K562 (cell line): ENCODE results near the gene MRPL2. TPM values are rescaled to one million over a fixed set of nuclear protein-coding genes. Genes with fewer than 3 reads are reported as not detected.

Experiments
- ARID2 ChIP-seq: fragments of 450-650 bp; IDR thresholded peaks from 2 replicates; pipeline ENCODE4 v1.6.1; 2017; ENCODE audit warnings: antibody characterized with exemption, mild to moderate bottlenecking
- ATF1 ChIP-seq, 2 experiments: fragments of 450-650 bp in 1 of 2; IDR thresholded peaks; 2 replicates each; pipeline ENCODE4 v1.6.1; 2016; ENCODE audit warnings: missing compliant biosample characterization in 1 of 2, missing genetic modification characterization in 1 of 2
- BHLHE40 ChIP-seq: IDR thresholded peaks from 2 replicates; pipeline ENCODE4 v1.6.1; 2011; ENCODE audit warnings: low read length, improper control_type of control experiment
- ELF1 ChIP-seq: fragments of 200-800 bp; sonication (Bioruptor generic); IDR thresholded peaks from 2 replicates; pipeline ENCODE4 v1.6.1; 2016; ENCODE audit warnings: missing genetic modification characterization, missing compliant biosample characterization
- EP300 ChIP-seq: IDR thresholded peaks from 2 replicates; pipeline ENCODE4 v1.6.1; 2012; ENCODE audit warnings: low read length, improper control_type of control experiment
- HMG20B ChIP-seq: fragments of 250-450 bp; sonication (Bioruptor Pico); IDR thresholded peaks from 2 replicates; pipeline ENCODE4 v1.5.0; 2021; ENCODE audit warnings: mild to moderate bottlenecking
- HNRNPUL1 ChIP-seq: fragments of 200-400 bp; formaldehyde crosslinking; IDR thresholded peaks from 2 replicates; pipeline ENCODE4 v1.6.1; 2017; ENCODE audit warnings: low read length
- MCM2 ChIP-seq: fragments of 450-650 bp; IDR thresholded peaks from 2 replicates; pipeline ENCODE4 v1.6.1; 2017; ENCODE audit warnings: low read depth, mild to moderate bottlenecking
- MYC ChIP-seq, 2 experiments: fragments of 250-450 bp in 1 of 2; sonication (Bioruptor Pico) in 1 of 2; IDR thresholded peaks; 2 replicates each; pipeline versions ENCODE4 v1.5.1 to v1.6.1; 2012 to 2021; ENCODE audit warnings: low read depth in 2 of 2, borderline replicate concordance in 1 of 2, improper control_type of control experiment in 1 of 2, low read length in 1 of 2, mild to moderate bottlenecking in 1 of 2, moderate library complexity in 1 of 2
- NKRF ChIP-seq: fragments of 450-650 bp; IDR thresholded peaks from 2 replicates; pipeline ENCODE4 v1.6.1; 2016; ENCODE audit warnings: borderline replicate concordance
- PHF8 ChIP-seq: fragments of 200-600 bp; sonication (generic); IDR thresholded peaks from 2 replicates; pipeline ENCODE4 v1.6.1; 2012; ENCODE audit warnings: mixed run types, mild to moderate bottlenecking, inconsistent platforms, low read length, moderate library complexity, borderline replicate concordance
- SMAD3 ChIP-seq: fragments of 450-650 bp; formaldehyde crosslinking; conservative IDR thresholded peaks from 2 replicates; pipeline ENCODE4 v1.4.0; 2020; ENCODE audit warnings: mild to moderate bottlenecking
- U2AF1 ChIP-seq: fragments of 200-400 bp; formaldehyde crosslinking; optimal IDR thresholded peaks from 2 replicates; pipeline ENCODE3; 2017; ENCODE audit warnings: mild to moderate bottlenecking, low read depth, low read length, moderate library complexity
- USF1 ChIP-seq: sonication (generic); formaldehyde crosslinking; IDR thresholded peaks from 2 replicates; pipeline ENCODE4 v1.9.0; 2022; ENCODE audit warnings: mild to moderate bottlenecking, missing genetic modification reagents
- ZNF253 ChIP-seq: fragments of 250-450 bp; sonication (Bioruptor Pico); conservative IDR thresholded peaks from 2 replicates; pipeline ENCODE4 v1.6.1; 2021; ENCODE audit warnings: mild to moderate bottlenecking
- ZNF324 ChIP-seq: fragments of 250-450 bp; sonication (Bioruptor Pico); IDR thresholded peaks from 2 replicates; pipeline ENCODE4 v1.4.0; 2020; ENCODE audit warnings: mild to moderate bottlenecking
- ZNF561 ChIP-seq: fragments of 450-650 bp; formaldehyde crosslinking; conservative IDR thresholded peaks from 2 replicates; pipeline ENCODE4 v1.4.0; 2020; ENCODE audit warnings: mild to moderate bottlenecking, moderate library complexity
- ZNF830 ChIP-seq: fragments of 250-450 bp; sonication (Bioruptor Pico); IDR thresholded peaks from 2 replicates; pipeline ENCODE4 v1.5.0; 2021; ENCODE audit warnings: mild to moderate bottlenecking
- polyA plus RNA-seq, 8 experiments: library from polyadenylated mRNA; depleted of rRNA in 4 of 8; stranded (reverse) in 5 of 8; unstranded in 3 of 8; fragments of >200 nt; fragmentation: Nextera tagmentation in 2 of 8; fragmentation: Illumina TruSeq in 1 of 8; extraction: Ambion mirVana in 2 of 8; extraction: Trizol in 1 of 8; gene quantifications; 2 replicates each; pipeline versions ENCODE4 v1.2.1 to v1.2.3, GENCODE V29; 2011 to 2014; ENCODE audit warnings: inconsistent platforms in 1 of 8, missing spikeins in 1 of 8
- total RNA-seq, 7 experiments: library from RNA; depleted of rRNA in 6 of 7; stranded (reverse); fragments of >200 nt in 6 of 7; fragmentation: Illumina TruSeq in 2 of 7; extraction: Trizol in 2 of 7; gene quantifications; 2 replicates each; pipeline versions ENCODE4 v1.2.1 to v1.2.3, GENCODE V29; 2011 to 2021; ENCODE audit warnings: low replicate concordance in 1 of 7
- TF ChIP-seq, protein P1 (sequence below): fragments of 200-400 bp; formaldehyde crosslinking; IDR thresholded peaks from 2 replicates; pipeline ENCODE4 v1.6.1; 2017; ENCODE audit warnings: mild to moderate bottlenecking, low read depth, low read length, moderate library complexity
- TF ChIP-seq, protein P2 (sequence below): fragments of 450-650 bp; IDR thresholded peaks from 2 replicates; pipeline ENCODE4 v1.6.1; 2016; ENCODE audit warnings: missing biosample characterization, missing genetic modification characterization
- TF ChIP-seq, protein P3 (sequence below): IDR thresholded peaks from 2 replicates; pipeline ENCODE4 v1.6.1; 2014; ENCODE audit warnings: antibody characterized with exemption

Gene MRPL2
- total and polyA plus RNA-seq, 9 of the 15 experiments (the other 6 are each of a cell fraction or from before 2014, with no cell fraction given): 63.1 to 262 (median 121) TPM

DNA sequence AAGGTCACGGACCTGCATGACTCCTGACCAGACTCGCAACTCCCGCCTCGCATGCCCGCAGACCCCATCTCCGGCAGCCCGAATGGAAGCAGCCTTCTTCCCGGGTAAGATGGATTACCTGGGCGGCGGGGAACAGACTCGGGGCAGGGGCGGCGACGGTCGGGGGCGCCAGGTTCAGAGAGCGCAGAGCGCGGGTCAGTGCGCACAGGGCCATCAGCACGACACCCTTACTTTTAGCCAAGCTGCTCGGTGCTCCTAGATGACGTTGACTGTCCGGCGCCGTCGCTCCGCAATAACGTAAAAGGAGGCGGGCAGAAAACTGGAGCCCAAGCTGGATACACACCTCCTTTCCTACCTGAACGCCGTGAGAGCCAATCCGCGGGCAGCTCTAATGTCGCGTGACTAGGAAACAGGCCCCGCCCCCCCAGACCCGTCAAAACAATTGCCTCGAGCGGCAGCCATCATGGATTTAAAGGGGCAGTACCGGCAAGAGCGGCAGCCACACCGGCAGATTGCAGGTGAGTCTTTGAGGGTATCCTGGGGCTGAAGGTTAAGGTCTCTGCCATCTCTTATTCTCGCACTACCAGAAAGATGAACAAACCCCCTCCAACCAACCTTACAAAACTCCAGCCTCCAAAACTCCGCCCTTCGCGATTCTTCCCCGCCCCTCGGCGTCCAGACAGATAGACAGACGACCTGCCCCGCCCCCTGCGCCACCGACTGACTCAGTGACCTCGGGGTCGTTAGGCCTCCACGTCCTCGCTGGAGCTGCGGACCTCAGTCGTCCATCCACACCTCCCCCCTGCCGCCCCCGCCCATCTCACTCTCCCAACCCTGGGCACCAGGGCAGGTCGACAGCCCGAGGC lies at the start of gene MRPL2, which contains the start of gene KLC4 (continued):
- TF ChIP-seq, protein P1, sequence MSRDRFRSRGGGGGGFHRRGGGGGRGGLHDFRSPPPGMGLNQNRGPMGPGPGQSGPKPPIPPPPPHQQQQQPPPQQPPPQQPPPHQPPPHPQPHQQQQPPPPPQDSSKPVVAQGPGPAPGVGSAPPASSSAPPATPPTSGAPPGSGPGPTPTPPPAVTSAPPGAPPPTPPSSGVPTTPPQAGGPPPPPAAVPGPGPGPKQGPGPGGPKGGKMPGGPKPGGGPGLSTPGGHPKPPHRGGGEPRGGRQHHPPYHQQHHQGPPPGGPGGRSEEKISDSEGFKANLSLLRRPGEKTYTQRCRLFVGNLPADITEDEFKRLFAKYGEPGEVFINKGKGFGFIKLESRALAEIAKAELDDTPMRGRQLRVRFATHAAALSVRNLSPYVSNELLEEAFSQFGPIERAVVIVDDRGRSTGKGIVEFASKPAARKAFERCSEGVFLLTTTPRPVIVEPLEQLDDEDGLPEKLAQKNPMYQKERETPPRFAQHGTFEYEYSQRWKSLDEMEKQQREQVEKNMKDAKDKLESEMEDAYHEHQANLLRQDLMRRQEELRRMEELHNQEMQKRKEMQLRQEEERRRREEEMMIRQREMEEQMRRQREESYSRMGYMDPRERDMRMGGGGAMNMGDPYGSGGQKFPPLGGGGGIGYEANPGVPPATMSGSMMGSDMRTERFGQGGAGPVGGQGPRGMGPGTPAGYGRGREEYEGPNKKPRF: no peak
- TF ChIP-seq BHLHE40 (peak; percentile 91), NKRF (peak; percentile 96), MYC (IDR thresholded peaks at IDR 0.05; ENCODE audit: low read depth, low read length) (peak; percentile 88), MYC (CRISPR knock-in tag; IDR thresholded peaks at IDR 0.05; ENCODE audit: borderline replicate concordance, low read depth) (no peak; the same call in 1 of the 2 replicates), ZNF253 (no peak), ZNF561 (CRISPR knock-in tag) (no peak), HMG20B (CRISPR knock-in tag) (no peak), U2AF1 (no peak), ZNF830 (CRISPR knock-in tag) (no peak), HNRNPUL1 (no peak), ATF1 (CRISPR knock-in tag; IDR thresholded peaks at IDR 0.05) (peak; percentile 99), ATF1 (tag; IDR thresholded peaks at IDR 0.05) (peak; percentile 100), SMAD3 (CRISPR knock-in tag) (no peak; the same call in 1 of the 2 replicates), PHF8 (peak; percentile 86), USF1 (CRISPR knock-in tag) (peak; percentile 83), ARID2 (no peak), MCM2 (no peak), ELF1 (tag) (no peak), EP300 (no peak), ZNF324 (no peak)
- TF ChIP-seq, protein P2, sequence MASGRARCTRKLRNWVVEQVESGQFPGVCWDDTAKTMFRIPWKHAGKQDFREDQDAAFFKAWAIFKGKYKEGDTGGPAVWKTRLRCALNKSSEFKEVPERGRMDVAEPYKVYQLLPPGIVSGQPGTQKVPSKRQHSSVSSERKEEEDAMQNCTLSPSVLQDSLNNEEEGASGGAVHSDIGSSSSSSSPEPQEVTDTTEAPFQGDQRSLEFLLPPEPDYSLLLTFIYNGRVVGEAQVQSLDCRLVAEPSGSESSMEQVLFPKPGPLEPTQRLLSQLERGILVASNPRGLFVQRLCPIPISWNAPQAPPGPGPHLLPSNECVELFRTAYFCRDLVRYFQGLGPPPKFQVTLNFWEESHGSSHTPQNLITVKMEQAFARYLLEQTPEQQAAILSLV (tag): no peak
- TF ChIP-seq, protein P3, sequence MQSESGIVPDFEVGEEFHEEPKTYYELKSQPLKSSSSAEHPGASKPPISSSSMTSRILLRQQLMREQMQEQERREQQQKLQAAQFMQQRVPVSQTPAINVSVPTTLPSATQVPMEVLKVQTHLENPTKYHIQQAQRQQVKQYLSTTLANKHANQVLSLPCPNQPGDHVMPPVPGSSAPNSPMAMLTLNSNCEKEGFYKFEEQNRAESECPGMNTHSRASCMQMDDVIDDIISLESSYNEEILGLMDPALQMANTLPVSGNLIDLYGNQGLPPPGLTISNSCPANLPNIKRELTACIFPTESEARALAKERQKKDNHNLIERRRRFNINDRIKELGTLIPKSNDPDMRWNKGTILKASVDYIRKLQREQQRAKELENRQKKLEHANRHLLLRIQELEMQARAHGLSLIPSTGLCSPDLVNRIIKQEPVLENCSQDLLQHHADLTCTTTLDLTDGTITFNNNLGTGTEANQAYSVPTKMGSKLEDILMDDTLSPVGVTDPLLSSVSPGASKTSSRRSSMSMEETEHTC: no peak; the same call in 1 of the 2 replicates
